ENCODE results near the gene RAB8B.

Gene RAB8B

DNA sequence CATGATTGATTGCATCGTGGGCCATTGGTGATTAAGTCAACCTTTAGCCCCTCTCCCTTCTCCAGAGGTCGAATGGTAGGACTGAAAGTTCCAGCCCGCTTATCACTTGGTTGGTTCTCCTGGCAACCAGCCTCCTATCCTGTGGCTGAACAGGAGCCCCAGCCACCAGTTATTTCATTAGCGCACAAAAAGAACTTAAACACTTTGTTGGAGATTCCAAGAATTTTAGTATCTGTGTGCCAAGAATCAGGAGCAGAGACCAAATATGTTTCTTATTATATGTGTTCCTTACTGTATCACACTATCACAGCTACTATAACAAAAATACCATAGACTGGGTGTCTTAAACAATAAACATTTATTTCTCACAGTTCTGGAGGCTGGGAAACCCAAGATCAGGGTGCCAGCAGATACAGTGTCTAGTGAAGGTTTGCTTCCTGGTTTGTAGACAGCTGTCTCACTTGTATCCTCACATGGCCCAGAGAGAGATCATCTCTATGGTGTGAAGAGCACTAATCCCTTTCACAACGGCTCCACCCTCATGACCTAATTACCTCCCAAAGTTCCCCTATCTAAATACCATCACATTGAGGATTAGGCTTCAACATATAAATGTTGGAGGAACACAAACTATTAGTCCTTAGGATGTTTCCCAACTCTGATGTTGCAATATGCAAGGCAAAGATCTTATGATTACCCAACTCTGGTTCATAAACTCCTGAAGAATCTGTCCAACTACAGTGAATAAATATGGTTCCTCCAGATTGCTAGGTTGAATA lies 57.5 kb downstream of the RAB8B start:
- H3K4me3 ChIP-seq (replicated peaks in 1 of 2; ENCODE audit: low read depth in 2 of 2, low read length in 2 of 2): no peak overlapping the region
- DNase-seq (ENCODE audit: low read depth in 2 of 2): peak; percentile 85 to 95
- TF ChIP-seq, protein P1, sequence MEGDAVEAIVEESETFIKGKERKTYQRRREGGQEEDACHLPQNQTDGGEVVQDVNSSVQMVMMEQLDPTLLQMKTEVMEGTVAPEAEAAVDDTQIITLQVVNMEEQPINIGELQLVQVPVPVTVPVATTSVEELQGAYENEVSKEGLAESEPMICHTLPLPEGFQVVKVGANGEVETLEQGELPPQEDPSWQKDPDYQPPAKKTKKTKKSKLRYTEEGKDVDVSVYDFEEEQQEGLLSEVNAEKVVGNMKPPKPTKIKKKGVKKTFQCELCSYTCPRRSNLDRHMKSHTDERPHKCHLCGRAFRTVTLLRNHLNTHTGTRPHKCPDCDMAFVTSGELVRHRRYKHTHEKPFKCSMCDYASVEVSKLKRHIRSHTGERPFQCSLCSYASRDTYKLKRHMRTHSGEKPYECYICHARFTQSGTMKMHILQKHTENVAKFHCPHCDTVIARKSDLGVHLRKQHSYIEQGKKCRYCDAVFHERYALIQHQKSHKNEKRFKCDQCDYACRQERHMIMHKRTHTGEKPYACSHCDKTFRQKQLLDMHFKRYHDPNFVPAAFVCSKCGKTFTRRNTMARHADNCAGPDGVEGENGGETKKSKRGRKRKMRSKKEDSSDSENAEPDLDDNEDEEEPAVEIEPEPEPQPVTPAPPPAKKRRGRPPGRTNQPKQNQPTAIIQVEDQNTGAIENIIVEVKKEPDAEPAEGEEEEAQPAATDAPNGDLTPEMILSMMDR (IDR thresholded peaks at IDR 0.05; ENCODE audit: low read depth, low read length): no peak

DNA sequence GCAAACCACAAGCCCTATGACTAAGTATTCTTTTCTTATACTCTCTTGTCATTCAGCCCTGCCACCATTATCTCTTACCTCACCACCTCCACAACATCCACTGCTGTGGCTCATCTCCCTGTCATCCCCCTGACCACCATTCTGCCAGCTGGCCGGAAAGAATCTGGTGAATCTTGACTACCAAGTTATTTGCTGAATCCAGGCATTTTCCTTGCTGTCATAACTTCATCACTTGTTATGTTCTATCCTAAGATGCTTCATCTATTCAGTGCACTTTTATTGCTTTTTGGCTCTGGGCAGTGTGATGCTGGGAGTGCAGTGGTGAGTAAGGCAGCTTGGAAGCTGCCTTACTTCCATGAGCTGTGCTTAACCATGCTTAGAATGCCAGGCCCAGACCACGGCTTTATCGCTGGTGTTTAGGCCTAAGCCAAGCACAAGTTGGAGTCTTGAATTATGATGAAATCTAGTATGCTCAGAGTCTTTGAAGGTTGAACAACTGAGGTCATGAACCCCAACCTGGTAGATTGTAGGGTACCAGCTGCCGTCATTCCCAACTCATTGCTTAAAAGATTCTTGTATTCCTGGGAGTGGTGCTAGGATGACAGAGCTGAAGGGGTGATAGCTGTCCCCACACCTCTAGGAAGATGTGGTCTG lies 61.0 kb downstream of the RAB8B start:
- DNase-seq (ENCODE audit: low read depth in 2 of 2): peak; percentile 88 to 97
- no peak overlapping the region for H3K4me3 ChIP-seq (replicated peaks in 1 of 2; ENCODE audit: low read depth in 2 of 2, low read length in 2 of 2)
- TF ChIP-seq, protein P1 (IDR thresholded peaks at IDR 0.05; ENCODE audit: low read depth, low read length): no peak

GRCh38 chr15:63251701-63252100 lies 62.3 kb downstream of the RAB8B start:
- no peak for DNase-seq (ENCODE audit: low read depth in 2 of 2)
- TF ChIP-seq, protein P1 (IDR thresholded peaks at IDR 0.05; ENCODE audit: low read depth, low read length): no peak
- H3K4me3 ChIP-seq (replicated peaks in 1 of 2; ENCODE audit: low read depth in 2 of 2, low read length in 2 of 2): no peak overlapping the region

GRCh38 chr15:63252292-63252691 lies 62.9 kb downstream of the RAB8B start:
- DNase-seq (ENCODE audit: low read depth in 2 of 2): no peak
- TF ChIP-seq, protein P1 (IDR thresholded peaks at IDR 0.05; ENCODE audit: low read depth, low read length): no peak
- H3K4me3 ChIP-seq (replicated peaks in 1 of 2; ENCODE audit: low read depth in 2 of 2, low read length in 2 of 2): no peak overlapping the region

GRCh38 chr15:63254991-63255390 lies 65.6 kb downstream of the RAB8B start:
- TF ChIP-seq, protein P1 (IDR thresholded peaks at IDR 0.05; ENCODE audit: low read depth, low read length): no peak
- DNase-seq (ENCODE audit: low read depth in 2 of 2): no peak
- H3K4me3 ChIP-seq (replicated peaks in 1 of 2; ENCODE audit: low read depth in 2 of 2, low read length in 2 of 2): no peak overlapping the region

DNA sequence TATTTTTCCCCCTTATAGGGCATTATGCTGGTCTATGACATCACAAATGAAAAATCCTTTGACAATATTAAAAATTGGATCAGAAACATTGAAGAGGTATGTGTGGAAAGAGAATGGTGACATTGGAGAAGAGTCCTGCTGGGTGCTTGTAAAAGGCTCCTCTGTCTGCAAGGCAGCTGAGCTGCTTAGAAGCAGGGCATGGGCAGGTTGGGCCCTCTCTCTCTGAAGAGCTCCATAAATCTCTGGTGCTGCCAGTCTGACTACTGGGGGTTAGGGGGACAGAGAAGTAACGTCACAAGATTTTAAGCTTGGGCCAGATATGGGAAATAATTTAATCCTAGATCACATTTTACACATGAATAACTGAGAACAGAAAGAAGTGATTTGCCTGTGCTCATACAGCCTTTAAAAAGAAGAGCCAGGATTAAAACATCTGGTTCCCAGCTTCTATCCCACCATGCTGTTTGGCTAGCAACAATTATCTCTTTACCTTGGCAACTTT lies 66.1 kb downstream of the RAB8B start:
- H3K4me3 ChIP-seq (replicated peaks in 1 of 2; ENCODE audit: low read depth in 2 of 2, low read length in 2 of 2): no peak overlapping the region
- TF ChIP-seq, protein P1 (IDR thresholded peaks at IDR 0.05; ENCODE audit: low read depth, low read length): no peak
- no peak for DNase-seq (ENCODE audit: low read depth in 2 of 2)

All from cardiac fibroblast (primary cell).